HG02870 (cell line): Measurements from ENCODE around the gene ZSCAN22.
"Not testable (repeated sequence)": the region's sequence is repeated elsewhere in the genome, so short reads cannot be mapped to it uniquely, and the experiment has no call there.

ENCODE experiments used
- ATAC-seq: cut with Tn5 transposase; IDR thresholded peaks from one replicate; pipeline ENCODE4 v1.9.1; 2021; ENCODE audit warnings: mild to moderate bottlenecking, moderate library complexity; ENCODE audit not compliant: unreplicated experiment

The ZSCAN22 gene

DNA sequence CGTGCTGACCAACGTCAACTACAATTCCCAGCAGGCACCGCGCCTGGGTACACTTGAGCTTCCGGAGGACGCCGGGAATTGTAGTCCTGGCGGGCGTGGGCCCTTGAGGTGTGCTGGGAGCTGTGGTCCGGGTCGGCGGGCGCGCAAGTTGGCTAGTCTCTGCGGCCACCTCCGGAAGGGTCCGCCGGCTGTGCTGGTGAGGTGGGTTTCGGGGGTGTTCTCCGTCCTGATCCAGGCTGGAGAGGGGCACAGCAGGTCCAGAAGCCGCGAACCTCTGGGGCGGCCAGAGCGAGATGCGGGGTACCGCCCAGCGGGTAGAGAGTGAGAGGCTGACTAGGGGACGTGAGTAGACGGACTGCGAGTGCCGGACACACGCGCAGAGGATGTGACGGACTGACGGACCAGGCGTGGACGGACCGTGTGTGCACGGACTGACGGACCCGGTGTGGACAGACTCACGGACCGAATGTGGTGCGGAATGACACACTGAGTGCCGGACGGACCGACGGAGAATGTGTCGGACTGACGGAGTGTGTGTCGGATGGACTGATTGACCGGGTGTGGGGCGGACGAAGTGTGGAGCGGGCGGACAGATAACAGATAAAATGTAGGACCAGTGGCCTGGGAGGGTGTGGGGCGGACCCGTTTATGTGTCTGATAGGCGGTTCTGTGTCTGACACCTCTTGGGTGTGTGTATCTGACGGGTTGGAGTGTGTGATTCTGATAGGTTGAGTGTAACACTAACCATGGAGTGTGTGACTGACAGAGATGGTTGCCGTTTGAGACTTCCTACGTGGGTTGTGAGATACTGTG lies at the start of gene ZSCAN22:
ZSCAN22 (plus strand) TSS at position 81 of the 813 bp plus-strand sequence. CDS start 7,809 bp downstream, outside the sequence.
- ATAC-seq: peak; percentile 89

DNA sequence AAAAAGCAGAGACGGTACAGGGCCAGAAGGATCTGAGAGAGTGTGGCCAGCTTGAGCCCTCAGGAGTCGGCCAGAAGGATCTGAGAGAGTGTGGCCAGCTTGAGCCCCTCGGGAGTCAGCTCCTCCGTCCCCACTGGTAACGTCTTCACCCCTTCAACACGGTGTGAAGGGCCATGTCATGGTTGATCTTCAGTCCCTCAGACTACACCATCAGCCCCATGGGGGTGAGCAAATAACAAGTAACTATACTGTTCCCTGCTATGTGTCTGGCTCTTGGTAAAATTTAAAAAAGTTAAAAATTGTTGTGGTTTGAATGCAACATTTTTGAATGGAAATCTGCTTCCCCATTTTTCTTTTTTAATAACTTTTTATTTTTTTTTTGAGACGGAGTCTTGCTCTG lies 49.6 kb upstream of the ZSCAN22 start:
- no peak for ATAC-seq

DNA sequence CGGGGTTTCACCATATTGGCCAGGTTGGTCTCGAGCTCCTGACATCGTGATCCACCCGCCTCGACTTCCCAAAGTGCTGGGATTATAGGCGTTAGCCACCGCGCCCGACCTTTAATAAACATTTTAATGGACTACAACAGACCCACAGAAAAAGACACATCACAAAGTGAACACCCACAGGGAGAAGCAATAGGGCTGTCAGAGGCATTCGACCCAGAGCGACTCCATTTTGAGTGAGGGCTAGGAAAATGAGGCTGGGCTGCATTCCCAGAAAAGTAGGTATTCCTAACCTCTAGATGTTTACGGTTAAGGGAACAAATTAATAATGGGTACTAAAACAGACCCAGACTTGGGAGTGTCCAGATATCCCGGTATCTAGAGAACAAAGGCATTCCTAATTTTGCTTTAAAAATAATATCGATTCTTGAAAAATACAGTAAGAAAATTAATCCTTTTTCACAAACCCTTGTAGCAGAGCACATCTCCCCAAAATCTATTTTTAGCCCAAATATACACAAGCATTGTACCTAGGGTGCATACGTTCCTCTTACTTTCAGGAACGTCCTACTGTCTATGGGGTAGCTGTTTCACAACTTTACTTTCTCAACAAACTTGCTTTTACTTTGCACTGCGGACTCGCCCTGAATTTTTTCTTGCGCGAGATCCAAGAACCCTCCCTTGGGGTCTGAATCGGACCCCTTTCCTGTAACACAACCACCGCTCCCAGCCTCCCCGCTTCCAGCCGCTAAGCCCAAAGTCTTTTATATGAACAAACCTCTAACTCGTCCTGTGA lies 48.9 kb upstream of the ZSCAN22 start:
- ATAC-seq: no peak

DNA sequence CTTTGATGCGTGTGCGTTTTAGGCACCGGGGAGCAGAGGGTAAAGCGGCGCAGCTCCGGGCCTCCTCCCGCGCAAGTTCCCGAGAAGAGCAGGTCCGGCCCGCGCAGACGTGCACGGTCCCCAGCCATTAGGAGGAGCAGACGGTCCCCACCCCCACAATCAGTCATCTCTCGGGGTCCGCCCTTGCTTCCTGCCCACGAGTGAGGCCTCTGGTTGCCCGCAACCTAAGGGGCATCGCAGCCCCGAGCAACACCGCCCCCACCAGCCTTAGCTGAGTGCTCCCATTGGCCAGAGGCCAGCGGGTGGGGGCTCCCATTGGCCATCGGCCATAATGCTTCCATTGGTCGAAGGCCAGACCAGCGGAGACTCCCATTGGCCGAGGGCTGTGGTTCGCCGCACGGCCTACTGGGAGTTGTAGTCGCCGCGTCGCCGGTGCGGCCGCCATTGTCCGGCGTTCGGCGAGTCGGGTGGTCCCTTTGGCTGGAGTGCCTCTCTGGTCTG lies 48.2 kb upstream of the ZSCAN22 start, which contains the start of gene ZNF8:
ZNF8 (plus strand) TSS at position 415 of the 501 bp plus-strand sequence. CDS start 127 bp downstream, outside the sequence.
- peak; percentile 94 for ATAC-seq

DNA sequence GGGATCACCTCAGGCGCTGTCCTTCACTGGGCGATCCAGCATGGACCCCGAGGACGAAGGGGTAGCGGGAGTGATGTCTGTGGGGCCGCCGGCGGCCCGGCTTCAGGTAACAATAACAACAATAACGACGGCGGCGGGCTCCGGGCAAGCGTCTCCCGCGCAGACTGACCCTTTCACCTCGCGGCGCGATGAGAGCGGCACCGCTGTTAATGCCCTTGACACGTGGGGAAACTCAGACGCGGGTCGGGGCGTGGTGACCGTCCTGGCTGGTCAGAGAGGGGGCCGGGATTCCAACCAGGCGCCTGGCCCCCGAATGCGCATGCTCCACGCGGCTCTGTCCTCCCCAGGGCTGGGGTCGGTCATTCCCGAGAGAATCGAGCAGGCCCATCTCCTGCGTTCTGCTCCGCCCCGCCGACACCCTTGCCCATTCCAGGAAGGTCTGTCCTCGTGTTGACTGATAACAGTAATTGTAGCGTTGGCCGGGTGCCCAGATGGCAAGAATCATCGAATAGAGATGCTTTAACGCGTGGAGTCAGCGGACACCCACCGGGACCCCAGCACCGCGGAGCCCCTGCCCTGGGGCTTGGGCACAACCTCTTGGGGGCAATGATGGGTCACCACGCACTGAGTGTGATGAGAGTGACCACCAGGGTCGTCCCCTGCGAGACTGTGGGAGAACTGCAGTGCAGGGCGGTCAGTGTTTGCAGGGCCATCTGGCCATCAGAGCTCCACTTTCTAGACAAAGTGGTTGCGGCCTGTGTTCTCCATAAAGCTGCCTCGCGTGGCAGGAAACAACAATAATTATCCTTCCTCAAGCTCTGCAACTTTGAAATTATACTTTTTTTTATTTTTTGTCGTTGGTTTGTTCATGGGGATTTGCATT lies 47.5 kb upstream of the ZSCAN22 start:
- ATAC-seq: peak; percentile 19

DNA sequence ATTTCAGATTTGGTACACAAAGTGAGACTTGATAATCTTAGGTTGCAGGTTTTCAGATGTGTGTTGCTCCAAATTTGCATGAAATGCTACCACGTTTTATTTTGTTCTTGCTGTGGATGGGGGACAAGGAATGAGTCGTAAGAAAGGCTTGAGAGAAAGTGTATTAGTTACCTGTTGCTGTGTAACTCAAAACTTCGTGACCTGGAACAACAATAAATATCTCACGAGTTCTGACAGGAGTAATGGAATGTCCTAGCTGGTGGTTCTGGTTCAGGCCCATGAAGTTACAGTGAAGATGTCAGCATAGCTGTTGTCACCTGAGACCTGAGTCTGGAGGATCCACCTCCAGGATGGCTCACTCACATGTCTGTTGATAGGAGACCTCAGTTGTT lies 46.9 kb upstream of the ZSCAN22 start:
- no peak for ATAC-seq

DNA sequence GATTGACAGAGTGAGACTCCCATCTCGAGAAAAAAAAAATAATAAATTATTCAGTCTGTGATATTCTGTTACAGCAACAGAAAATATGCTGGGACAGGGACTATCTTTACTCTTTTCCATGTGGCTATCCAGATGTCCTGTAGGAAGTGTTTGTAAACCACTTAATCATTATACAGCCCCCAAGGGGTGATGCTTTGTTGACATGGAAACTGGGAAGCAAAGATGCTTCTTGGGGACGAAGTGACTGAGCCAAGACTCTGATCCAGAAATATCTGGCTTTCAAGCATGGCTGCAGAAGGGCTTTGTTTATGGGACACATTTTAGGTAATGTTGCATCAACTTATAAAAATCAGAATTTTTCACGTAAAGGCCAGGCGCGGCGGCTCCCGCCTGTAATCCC lies 42.6 kb upstream of the ZSCAN22 start:
- no peak for ATAC-seq

DNA sequence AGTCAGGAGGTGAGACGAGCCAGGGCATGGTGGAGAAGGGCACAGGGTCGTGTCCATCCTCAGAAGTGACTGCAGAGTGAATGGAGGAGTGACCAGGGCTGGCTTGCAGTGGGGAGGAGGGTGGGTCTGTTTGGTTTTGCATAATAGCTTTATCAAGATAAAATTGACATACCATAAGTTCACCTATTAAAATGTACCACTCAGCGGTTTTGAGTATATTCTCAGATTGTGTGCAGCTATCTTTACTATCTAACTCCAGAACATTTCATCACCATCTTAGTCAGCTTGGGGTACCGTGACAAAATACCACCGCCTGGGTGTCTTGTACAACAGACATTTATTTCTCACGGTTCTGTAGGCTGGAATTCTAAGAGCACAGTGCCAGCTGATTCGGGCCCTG lies 34.9 kb upstream of the ZSCAN22 start:
- no peak for ATAC-seq

DNA sequence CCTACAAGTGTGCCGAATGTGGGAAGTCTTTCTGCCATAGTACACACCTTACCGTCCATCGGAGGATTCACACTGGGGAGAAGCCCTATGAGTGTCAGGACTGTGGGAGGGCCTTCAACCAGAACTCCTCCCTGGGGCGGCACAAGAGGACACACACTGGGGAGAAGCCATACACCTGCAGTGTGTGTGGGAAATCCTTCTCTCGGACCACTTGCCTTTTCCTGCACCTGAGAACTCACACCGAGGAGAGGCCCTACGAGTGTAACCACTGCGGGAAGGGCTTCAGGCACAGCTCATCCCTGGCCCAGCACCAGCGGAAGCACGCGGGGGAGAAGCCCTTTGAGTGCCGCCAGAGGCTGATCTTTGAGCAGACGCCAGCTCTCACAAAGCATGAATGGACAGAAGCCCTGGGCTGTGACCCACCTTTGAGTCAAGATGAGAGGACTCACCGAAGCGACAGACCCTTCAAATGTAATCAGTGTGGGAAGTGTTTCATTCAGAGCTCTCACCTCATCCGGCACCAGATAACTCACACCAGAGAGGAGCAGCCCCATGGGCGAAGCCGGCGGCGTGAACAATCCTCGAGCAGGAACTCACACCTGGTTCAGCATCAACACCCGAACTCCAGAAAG lies 31.9 kb upstream of the ZSCAN22 start:
- no peak for ATAC-seq

DNA sequence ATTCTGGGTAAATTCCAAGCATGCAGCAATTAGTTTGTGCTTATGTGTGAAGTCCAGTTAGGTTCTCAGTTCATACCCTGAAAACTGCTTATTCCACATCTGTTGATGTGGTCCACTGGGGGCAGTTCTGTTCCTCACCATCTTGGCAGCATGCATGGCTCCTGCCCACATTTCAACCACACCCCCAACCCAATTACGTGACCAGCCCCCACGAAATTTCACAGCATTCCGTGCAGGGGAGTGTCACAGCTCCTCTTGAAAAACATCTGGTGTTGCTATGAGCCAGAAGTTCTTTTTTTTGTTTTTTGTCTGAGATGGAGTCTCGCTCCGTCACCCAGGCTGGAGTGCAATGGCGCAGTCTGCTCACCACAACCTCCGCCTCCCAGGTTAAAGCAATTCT lies 30.7 kb upstream of the ZSCAN22 start:
- ATAC-seq: no peak

DNA sequence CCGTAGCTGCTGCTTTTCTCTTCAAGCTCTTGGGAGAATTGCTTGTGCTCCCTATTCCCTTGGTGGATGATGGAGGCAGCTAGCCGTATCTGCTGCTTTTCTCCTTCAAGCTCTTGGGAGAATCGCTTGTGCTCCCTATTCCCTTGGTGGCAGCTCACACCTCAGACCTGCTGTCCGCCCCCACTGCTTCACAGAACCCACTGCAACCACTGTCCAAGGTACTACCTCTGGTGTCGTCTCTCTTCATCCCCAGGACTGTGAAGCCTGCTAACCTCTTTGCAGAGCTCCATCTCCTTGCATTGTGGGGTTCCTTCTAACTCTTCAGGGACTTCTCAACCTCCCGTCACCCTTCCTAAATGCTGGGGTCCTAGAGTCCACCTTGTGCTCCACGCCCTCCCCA lies 26.2 kb upstream of the ZSCAN22 start:
- no peak for ATAC-seq

DNA sequence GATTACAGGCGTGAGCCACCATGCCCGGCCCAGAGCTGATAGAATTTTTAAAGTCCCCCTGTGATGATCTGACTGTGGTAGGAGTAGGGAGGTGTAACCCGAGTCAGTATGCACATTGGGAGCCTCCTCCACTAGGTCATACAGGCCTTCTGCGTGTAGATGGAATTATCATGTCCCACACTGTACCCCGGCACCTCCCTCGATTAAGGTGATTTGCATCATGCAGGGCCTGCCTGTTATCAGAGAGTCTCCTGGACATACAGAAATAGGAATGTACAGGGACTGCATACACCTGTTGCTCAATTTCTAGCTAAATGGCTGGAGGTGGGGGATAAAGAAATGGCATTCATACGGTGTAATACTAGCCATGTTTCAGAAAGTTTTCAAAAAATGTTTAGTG lies 22.5 kb upstream of the ZSCAN22 start:
- no peak for ATAC-seq

DNA sequence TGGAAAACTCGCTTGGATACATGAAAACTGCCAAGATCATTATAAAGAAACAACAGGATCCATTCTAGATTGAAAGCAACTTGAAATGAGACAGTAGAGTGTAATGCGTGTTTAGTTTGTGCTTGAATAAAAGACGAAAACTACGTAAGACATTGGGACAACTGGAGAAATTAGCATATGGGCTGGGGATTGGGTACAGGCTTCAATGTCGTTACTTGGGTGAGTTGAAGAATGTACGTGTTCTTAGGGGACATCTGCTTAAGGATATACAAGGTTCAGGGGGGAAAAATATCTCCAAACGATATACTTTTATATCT lies 22.1 kb upstream of the ZSCAN22 start:
- no peak for ATAC-seq

DNA sequence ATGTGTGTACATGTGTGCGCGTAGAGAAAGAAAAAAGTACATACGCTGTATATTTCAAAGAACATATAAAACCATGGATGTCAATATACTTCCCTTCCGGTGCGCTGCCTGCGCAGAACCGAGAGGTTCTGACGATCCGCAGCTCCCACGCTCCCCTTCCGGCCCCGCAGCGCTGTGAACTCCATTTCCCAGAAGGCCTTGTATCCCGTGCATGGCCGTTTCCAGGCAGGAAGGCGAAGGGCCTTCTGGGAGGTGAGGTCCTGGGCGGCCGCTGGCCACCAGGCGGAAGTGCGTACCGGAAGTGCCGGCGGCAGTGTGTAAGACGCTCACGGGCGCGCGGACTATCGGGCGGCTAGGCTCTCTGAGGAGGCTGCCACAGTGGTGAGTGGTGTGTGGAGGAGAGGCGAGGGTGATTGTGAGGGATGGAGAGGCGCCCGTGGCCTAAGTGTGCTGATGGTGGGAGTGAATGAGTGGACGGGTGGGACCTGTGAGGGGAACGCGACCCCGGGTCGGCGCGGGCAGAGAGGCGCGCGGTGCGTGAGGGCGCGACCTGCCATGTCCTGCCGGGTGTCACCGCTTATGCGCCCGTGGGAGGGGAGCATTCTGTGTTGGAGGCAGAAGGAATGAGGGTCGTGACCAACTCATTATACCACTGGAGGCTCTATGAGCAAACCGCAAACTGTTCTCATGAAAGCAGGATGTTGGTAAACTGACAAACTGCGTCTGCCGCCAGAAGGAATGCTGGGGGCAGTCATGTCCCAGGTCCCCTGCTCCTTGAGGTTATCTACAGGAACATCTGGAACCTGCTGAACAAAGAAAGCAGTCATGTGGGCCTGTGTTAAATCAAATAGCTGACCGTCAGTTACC lies 21.5 kb upstream of the ZSCAN22 start, which contains the start of gene ERVK3-1:
ERVK3-1 (plus strand) TSS at position 313 of the 867 bp plus-strand sequence. CDS start 6,792 bp downstream, outside the sequence.
- peak; percentile 93 for ATAC-seq

DNA sequence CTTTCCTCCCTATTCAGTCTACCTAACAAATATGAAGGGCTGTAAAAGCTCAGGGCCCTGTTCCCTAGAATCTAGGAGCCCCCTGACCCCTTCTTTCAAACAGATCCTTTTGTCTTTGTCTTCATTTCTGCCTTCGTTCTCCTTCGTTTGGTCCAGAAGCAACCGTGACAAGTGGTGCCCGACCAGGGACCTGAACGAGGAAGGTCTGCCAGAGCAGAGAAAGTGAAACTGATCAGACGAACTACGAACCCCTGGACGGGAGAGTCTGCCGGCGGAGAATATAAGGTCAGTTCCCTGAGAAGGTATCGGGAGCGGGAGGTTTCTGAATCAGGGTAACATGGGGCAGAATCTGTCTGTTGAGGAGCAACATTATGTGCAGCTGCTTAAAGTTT lies 20.9 kb upstream of the ZSCAN22 start:
- no peak for ATAC-seq

DNA sequence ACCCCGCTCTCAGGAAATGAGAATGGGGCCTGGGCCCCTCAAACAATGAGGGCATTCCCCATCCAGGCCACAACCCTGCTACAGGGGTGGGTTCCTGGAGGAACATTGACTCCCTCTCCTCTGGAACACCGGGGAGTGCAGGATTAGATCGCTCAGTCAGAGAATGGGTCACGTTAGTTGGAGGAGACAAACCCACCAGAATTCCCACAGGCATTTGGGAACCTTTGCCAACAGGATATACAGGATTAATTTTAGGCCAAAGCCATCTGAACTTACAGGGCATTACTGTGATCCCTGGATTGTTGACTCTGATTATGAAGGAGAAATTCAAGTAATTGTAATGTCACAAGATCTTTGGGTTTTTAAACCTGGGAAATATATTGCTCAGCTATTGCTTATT lies 19.1 kb upstream of the ZSCAN22 start:
- no peak for ATAC-seq

DNA sequence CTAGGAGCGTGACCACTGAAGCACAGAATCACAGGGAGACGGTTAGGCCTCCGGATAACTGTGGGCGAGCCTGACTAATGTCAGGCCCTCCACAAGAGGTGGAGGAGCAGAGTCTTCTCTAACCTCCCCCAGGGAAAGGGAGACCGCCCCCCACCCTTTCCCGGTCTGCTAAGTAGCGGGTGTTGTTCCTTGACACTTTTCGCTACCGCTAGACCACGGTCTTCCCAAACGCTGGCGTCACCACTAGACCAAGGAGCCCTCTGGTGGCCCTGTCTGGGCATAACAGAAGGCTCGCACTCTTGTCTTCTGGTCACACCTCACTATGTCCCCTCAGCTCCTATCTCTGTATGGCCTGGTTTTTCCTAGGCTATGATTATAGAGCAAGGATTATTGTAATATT lies 16.1 kb upstream of the ZSCAN22 start:
- not testable (repeated sequence) for ATAC-seq

DNA sequence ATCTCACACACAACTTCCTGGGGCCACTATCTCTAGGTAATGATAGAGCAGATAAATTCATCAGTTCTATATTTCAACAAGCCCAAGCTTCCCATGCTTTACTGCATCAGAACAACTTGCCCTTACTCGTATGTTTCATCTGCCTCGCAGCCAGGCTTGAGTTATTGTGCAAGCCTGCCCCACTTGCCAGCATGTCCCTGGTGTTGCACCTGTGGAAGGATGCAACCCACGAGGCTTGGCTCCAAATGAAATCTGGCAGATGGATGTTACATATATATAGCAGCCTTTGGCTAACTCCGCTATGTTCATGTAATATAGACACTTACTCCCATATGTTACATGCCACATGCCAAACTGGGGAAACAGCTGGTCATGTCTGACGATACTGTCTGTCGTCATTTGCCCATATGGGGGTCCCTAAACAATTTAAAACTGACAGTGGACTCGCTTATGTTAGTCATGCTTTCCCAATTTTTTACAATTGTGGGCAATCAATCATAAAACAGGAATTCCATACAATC lies 15.4 kb upstream of the ZSCAN22 start:
- no peak for ATAC-seq

DNA sequence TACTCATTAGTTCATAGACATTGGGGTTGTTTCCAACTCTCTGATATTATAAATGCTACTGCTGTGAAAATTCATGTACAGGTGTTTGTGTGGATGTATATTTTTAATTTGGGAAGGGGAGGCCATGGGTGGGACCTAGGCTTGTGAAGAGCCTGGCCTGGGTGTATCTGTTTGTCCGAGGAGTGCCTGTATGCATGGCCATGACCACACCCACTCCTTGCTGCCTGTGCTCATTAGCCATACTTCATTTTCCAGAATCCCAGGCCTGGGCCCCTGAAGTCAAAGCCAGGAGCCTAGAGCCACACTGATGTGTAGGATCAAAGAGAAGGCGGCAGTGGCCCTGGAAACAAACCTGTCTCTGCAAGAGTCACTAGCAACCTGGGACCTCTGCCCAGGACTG lies 11.2 kb upstream of the ZSCAN22 start:
- no peak for ATAC-seq
